HL-60 (cell line): Measurements from ENCODE around the gene CLASP2.

Experiments
- DNase-seq, 2 experiments: peaks; one replicate each; pipeline ENCODE4 v3.0.0-alpha.2; 2010 to 2020; ENCODE audit warnings: low read depth in 1 of 2, low spot score in 1 of 2
- H3K27ac ChIP-seq: fragments of 250-450 bp; sonication (Bioruptor Pico); replicated peaks from 2 replicates; pipeline ENCODE4 v1.5.1; 2020; ENCODE audit warnings: mild to moderate bottlenecking, moderate library complexity
- H3K27me3 ChIP-seq: fragments of 250-450 bp; sonication (Bioruptor Pico); 2 replicates; pipeline ENCODE4 v1.5.1; 2021; ENCODE audit warnings: mild to moderate bottlenecking, moderate library complexity; ENCODE audit not compliant: insufficient read depth, poor library complexity, severe bottlenecking
- H3K4me3 ChIP-seq: replicated peaks from 2 replicates; pipeline ENCODE4 v1.5.1; 2011; ENCODE audit warnings: mild to moderate bottlenecking, control low read depth, low read length; ENCODE audit not compliant: insufficient read depth
- GABPA ChIP-seq: IDR thresholded peaks from 2 replicates; pipeline ENCODE4 v1.6.1; 2012; ENCODE audit warnings: low read depth
- POLR2AphosphoS5 ChIP-seq: IDR thresholded peaks from 2 replicates; pipeline ENCODE4 v1.6.1; 2012; ENCODE audit warnings: low read depth
- SPI1 ChIP-seq: IDR thresholded peaks from 2 replicates; pipeline ENCODE4 v1.6.1; 2012; ENCODE audit warnings: low read depth, mild to moderate bottlenecking, borderline replicate concordance
- TF ChIP-seq, protein P1 (sequence below): IDR thresholded peaks from one replicate; pipeline ENCODE4 v1.5.1; 2011; ENCODE audit warnings: low read length, control low read depth, inconsistent platforms; ENCODE audit not compliant: insufficient read depth
- TF ChIP-seq, protein P2 (sequence below): IDR thresholded peaks from 2 replicates; pipeline ENCODE4 v1.6.1; 2012; ENCODE audit warnings: low read depth; ENCODE audit not compliant: insufficient replicate concordance

CLASP2 gene

DNA sequence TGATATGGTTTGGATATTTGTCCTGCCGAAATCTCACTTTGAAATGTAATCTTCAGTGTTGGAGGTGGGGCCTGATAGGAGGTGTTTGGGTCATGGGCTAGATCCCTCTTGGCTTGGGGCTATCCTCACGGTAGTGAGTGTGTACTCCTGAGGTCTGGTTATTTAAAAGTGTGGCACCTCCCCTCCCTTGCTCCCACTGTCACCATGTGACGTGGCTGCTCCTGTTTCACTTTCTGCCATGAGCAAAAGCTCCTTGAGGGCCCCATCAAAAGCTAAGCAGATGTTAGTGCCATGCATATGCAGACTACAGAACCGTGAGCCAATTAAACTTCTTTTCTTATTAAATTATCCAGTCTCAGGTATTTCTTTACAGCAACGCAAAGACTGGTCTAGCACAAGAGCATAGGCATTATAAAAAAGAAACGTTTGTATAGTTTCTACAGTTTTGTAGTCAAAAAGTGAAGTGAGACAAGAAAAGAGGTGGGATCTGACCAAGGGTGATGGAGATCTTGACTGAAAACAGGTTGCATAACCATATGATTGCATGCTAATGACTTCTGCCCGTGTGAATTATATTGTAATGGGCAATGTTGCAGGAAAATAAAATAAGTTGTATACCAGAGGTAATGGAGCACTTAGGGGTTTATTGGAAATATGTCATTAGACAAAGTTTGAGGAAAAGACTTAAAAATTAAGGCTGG is 28.5 kb upstream of the CLASP2 start:
- H3K27me3 ChIP-seq: no peaks in the 10 kb centered on the region
- peak overlapping the region; percentile 17; the same call in 1 of the 2 replicates for H3K4me3 ChIP-seq
- TF ChIP-seq POLR2AphosphoS5 (no peak), SPI1 (no peak), GABPA (no peak)
- TF ChIP-seq, protein P1, sequence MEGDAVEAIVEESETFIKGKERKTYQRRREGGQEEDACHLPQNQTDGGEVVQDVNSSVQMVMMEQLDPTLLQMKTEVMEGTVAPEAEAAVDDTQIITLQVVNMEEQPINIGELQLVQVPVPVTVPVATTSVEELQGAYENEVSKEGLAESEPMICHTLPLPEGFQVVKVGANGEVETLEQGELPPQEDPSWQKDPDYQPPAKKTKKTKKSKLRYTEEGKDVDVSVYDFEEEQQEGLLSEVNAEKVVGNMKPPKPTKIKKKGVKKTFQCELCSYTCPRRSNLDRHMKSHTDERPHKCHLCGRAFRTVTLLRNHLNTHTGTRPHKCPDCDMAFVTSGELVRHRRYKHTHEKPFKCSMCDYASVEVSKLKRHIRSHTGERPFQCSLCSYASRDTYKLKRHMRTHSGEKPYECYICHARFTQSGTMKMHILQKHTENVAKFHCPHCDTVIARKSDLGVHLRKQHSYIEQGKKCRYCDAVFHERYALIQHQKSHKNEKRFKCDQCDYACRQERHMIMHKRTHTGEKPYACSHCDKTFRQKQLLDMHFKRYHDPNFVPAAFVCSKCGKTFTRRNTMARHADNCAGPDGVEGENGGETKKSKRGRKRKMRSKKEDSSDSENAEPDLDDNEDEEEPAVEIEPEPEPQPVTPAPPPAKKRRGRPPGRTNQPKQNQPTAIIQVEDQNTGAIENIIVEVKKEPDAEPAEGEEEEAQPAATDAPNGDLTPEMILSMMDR: no peak
- TF ChIP-seq, protein P2, sequence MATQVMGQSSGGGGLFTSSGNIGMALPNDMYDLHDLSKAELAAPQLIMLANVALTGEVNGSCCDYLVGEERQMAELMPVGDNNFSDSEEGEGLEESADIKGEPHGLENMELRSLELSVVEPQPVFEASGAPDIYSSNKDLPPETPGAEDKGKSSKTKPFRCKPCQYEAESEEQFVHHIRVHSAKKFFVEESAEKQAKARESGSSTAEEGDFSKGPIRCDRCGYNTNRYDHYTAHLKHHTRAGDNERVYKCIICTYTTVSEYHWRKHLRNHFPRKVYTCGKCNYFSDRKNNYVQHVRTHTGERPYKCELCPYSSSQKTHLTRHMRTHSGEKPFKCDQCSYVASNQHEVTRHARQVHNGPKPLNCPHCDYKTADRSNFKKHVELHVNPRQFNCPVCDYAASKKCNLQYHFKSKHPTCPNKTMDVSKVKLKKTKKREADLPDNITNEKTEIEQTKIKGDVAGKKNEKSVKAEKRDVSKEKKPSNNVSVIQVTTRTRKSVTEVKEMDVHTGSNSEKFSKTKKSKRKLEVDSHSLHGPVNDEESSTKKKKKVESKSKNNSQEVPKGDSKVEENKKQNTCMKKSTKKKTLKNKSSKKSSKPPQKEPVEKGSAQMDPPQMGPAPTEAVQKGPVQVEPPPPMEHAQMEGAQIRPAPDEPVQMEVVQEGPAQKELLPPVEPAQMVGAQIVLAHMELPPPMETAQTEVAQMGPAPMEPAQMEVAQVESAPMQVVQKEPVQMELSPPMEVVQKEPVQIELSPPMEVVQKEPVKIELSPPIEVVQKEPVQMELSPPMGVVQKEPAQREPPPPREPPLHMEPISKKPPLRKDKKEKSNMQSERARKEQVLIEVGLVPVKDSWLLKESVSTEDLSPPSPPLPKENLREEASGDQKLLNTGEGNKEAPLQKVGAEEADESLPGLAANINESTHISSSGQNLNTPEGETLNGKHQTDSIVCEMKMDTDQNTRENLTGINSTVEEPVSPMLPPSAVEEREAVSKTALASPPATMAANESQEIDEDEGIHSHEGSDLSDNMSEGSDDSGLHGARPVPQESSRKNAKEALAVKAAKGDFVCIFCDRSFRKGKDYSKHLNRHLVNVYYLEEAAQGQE: no peak
- no peak overlapping the region for H3K27ac ChIP-seq
- DNase-seq: peak in 1 of 2 experiments; percentile 51

DNA sequence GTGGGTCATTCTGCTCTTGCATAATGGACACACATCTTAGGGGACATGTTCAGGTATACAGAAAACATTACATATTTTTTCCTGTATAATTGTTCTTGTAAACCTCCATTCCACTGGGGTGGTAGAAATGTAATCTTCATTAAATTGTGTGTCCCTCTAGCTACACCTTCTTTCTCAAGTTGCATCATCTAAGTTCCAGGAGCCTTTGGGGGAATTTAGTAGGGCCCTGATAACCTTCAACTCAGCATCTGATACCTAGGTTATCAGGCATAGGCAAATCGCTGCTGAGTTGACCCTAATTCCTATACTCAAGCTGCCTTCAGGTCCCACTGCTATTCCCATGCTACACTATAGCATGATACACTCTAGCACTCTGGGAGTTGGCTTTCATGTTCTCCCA is 19.1 kb upstream of the CLASP2 start:
- Histone ChIP-seq H3K4me3 (no peak overlapping the region), H3K27ac (no peak overlapping the region), H3K27me3 (no peaks in the 10 kb centered on the region)
- TF ChIP-seq, protein P2: no peak
- TF ChIP-seq GABPA: no peak
- TF ChIP-seq SPI1: no peak
- no peak for TF ChIP-seq POLR2AphosphoS5
- TF ChIP-seq, protein P1: no peak
- DNase-seq: no peak

DNA sequence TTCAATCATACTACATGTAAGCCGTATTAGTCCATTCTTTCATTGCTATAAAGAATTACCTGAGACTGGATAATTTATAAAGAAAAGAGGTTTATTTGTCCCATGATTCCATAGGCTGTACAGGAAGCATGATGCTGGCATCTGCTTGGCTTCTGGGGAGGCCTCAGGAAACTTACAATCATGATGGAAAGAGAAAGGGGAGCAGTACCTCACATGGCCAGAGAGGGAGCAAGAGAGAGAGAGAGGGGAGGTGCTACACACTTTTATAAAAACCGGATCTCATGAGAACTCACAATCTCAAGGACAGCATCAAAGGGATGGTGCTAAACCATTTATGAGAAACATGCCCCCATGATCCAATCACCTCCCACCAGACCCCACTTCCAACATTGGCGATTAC is 14.3 kb upstream of the CLASP2 start:
- Histone ChIP-seq H3K4me3 (no peak overlapping the region), H3K27me3 (no peaks in the 10 kb centered on the region), H3K27ac (no peak overlapping the region)
- TF ChIP-seq, protein P2: no peak
- no peak for TF ChIP-seq GABPA
- TF ChIP-seq POLR2AphosphoS5: no peak
- TF ChIP-seq SPI1: no peak
- TF ChIP-seq, protein P1: no peak
- DNase-seq: no peak
